SJCRH30 (cell line): ENCODE results near the gene ACTG1. TPM values are rescaled to one million over a fixed set of nuclear protein-coding genes. Genes with fewer than 3 reads are reported as not detected.

Experiments
- DNase-seq, 2 experiments: peaks; one replicate each; pipeline ENCODE4 v3.0.0-alpha.2; 2015 to 2020
- H3K27ac ChIP-seq: fragments of 250-450 bp; sonication (Bioruptor Pico); 2 replicates; pipeline ENCODE4 v1.5.1; 2020; ENCODE audit warnings: mild to moderate bottlenecking, moderate library complexity
- H3K27me3 ChIP-seq: fragments of 250-450 bp; sonication (Bioruptor Pico); 2 replicates; pipeline ENCODE4 v1.5.1; 2020; ENCODE audit warnings: mild to moderate bottlenecking, moderate library complexity
- H3K36me3 ChIP-seq: fragments of 250-450 bp; sonication (Bioruptor Pico); 2 replicates; pipeline ENCODE4 v1.5.1; 2020; ENCODE audit warnings: mild to moderate bottlenecking, moderate library complexity
- H3K4me1 ChIP-seq: fragments of 250-450 bp; sonication (Bioruptor Pico); 2 replicates; pipeline ENCODE4 v1.5.1; 2020; ENCODE audit warnings: mild to moderate bottlenecking, moderate library complexity
- H3K4me3 ChIP-seq: fragments of 250-450 bp; sonication (Bioruptor Pico); 2 replicates; pipeline ENCODE4 v1.5.1; 2020; ENCODE audit warnings: mild to moderate bottlenecking, moderate library complexity
- H3K9me3 ChIP-seq: fragments of 250-450 bp; sonication (Bioruptor Pico); replicated peaks from 2 replicates; pipeline ENCODE4 v1.5.1; 2020; ENCODE audit warnings: mild to moderate bottlenecking, moderate library complexity
- total RNA-seq: library from RNA; depleted of rRNA; stranded (reverse); fragments of >200 nt; shearing (Covaris generic); gene quantifications from 2 replicates; pipeline ENCODE4 v1.2.3, GENCODE V29; 2014

Gene ACTG1
- total RNA-seq, 1 experiment from 2014 or later = 3,121 TPM

GRCh38 chr17:81470270-81470943 lies 42.2 kb downstream of the ACTG1 start:
- H3K36me3 ChIP-seq = no peaks in the 10 kb centered on the region

DNA sequence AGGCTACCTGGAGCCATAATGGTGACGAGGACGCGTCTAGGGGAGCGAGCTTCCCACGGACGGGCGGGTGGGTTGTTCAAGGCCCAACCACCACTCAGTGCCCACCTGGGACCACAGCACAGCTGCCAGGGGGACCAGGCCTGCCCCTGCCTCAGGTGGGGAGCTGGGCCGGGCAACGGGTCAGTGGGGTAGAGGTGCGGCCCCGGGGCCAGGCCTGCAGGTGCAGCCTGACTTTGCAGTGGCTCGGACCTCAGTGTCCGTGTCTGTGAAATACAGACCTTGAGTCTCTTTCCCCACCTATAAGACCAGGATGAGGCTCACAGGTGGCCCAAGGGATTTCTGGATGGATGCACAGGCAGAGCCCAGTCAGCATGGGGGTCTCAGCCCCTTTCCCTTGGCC lies 43.3 kb downstream of the ACTG1 start:
- Histone ChIP-seq H3K36me3 (no peaks in the 10 kb centered on the region), H3K9me3 (no peaks in the 10 kb centered on the region), H3K27me3 (no peaks in the 10 kb centered on the region), H3K4me3 (no peak overlapping the region), H3K4me1 (peaks cover 21% of the 10 kb centered on the region), H3K27ac (no peak overlapping the region)
- DNase-seq = no peak

More at GRCh38 chr17:81470270-81470943, 42.2 kb downstream of the ACTG1 start:
- Histone ChIP-seq H3K9me3 (no peaks in the 10 kb centered on the region), H3K27me3 (no peaks in the 10 kb centered on the region), H3K4me1 (peaks cover 21% of the 10 kb centered on the region), H3K27ac (no peak overlapping the region), H3K4me3 (no peak overlapping the region)
- DNase-seq = no peak

DNA sequence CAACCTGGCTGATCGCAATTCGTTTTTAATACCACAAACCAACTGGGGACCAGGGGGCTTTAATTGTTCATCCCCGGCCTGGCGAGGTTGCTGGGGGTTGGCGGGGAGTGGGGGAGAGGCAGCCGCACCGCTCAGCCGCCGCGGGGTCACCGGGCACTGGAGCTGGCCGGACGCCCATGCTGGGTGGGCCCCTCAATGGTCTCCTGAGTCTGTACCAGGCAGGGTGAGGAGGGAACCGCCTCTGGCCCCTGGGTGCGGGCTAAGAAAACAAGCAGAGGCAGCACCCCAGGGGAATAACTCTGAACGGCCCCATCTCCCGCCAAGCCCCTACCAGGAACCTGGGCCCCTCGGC lies 43.9 kb downstream of the ACTG1 start:
- H3K4me3 ChIP-seq = no peak overlapping the region
- H3K27ac ChIP-seq = no peak overlapping the region
- peaks cover 21% of the 10 kb centered on the region for H3K4me1 ChIP-seq
- no peak for DNase-seq
- no peaks in the 10 kb centered on the region for H3K36me3 ChIP-seq
- no peaks in the 10 kb centered on the region for H3K9me3 ChIP-seq
- H3K27me3 ChIP-seq = no peaks in the 10 kb centered on the region

- H3K27me3 ChIP-seq = no peaks in the 10 kb centered on the region
- DNase-seq = peak in 1 of 2 experiments; percentile 62
- no peak overlapping the region for H3K4me3 ChIP-seq
- H3K36me3 ChIP-seq = no peaks in the 10 kb centered on the region
- H3K4me1 ChIP-seq = peaks cover 21% of the 10 kb centered on the region
- no peaks in the 10 kb centered on the region for H3K9me3 ChIP-seq
- H3K27ac ChIP-seq = no peak overlapping the region
Observed at GRCh38 chr17:81468111-81468769, 44.4 kb downstream of the ACTG1 start.

- H3K9me3 ChIP-seq = no peaks in the 10 kb centered on the region
- no peaks in the 10 kb centered on the region for H3K27me3 ChIP-seq
- no peaks in the 10 kb centered on the region for H3K36me3 ChIP-seq
- no peak overlapping the region for H3K27ac ChIP-seq
- H3K4me1 ChIP-seq = peaks cover 21% of the 10 kb centered on the region
- no peak overlapping the region for H3K4me3 ChIP-seq
- DNase-seq = peak in 1 of 2 experiments; percentile 51
Observed at GRCh38 chr17:81466564-81467472, 45.8 kb downstream of the ACTG1 start.

DNA sequence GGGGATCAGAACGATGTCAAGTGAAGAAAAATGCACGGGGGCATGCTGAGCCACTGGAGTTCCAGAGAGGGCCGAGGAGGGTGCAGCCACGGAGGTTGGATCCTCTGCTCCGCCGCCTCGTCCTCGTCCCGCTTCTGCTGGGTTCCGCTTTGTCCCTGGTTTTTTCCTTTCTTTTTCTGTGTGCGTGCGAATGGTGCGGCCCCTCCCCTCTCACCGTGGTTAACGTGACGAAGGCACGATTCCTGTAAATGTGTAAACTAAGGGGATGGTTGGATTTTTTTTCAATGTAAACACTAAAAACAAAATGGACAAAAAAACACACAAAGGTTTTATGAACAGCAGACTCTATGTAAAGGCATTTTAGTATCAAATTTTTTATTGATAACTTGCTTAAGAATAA lies 46.7 kb downstream of the ACTG1 start:
- H3K4me3 ChIP-seq = no peak overlapping the region
- H3K36me3 ChIP-seq = no peaks in the 10 kb centered on the region
- no peaks in the 10 kb centered on the region for H3K9me3 ChIP-seq
- peaks cover 19% of the 10 kb centered on the region for H3K4me1 ChIP-seq
- H3K27me3 ChIP-seq = no peaks in the 10 kb centered on the region
- DNase-seq = no peak
- H3K27ac ChIP-seq = no peak overlapping the region

GRCh38 chr17:81464586-81464985 lies 48.0 kb downstream of the ACTG1 start:
- Histone ChIP-seq H3K27ac (no peak overlapping the region), H3K9me3 (no peaks in the 10 kb centered on the region), H3K27me3 (no peaks in the 10 kb centered on the region), H3K36me3 (no peaks in the 10 kb centered on the region), H3K4me3 (no peak overlapping the region), H3K4me1 (peaks cover 14% of the 10 kb centered on the region)
- DNase-seq = no peak

DNA sequence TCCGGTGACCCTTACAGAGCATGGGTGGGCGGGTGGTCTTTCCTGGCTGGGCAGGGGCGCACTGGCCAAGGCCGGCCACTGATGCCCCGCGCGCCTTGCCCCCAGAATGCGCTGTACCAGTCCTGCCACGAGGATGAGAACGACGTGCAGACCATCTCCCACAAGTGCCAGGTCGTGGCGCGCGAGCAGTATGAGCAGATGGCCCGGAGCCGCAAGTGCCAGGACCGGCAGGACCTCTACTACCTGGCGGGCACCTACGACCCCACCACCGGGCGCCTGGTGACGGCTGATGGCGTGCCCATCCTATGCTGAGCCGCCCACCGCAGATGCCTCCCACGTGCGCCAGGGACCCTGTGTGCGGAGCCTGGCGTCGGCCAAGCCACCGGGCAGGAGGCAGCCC lies 49.1 kb downstream of the ACTG1 start:
- H3K27me3 ChIP-seq = no peaks in the 10 kb centered on the region
- no peaks in the 10 kb centered on the region for H3K9me3 ChIP-seq
- H3K4me1 ChIP-seq = peaks cover 14% of the 10 kb centered on the region
- H3K27ac ChIP-seq = no peak overlapping the region
- H3K4me3 ChIP-seq = no peak overlapping the region
- H3K36me3 ChIP-seq = no peaks in the 10 kb centered on the region
- DNase-seq = no peak

DNA sequence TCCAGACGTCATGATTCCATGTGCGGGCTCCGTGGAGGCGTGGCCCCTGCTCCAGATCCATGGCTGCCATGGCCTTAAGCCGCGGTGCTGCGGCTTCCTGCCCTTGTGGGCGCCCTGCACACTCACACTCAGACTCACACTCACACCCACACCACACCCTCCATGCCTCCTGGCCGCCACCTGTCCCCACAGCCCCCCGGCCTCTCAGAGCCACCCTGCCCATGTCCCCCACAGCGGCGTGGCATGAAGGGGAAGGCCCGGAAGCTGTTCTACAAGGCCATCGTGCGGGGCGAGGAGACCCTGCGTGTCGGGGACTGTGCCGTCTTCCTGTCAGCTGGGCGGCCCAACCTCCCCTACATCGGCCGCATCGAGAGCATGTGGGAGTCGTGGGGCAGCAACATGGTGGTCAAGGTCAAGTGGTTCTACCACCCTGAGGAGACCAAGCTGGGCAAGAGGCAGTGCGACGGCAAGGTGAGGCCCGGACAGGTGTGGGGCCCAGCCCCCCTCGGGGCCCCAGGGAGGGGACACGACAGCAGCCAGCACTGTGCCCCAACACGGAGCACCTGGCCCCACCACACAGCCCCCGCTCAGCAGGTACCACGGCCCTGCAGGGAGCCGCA lies 50.0 kb downstream of the ACTG1 start:
- no peak for DNase-seq
- H3K9me3 ChIP-seq = no peaks in the 10 kb centered on the region
- no peaks in the 10 kb centered on the region for H3K36me3 ChIP-seq
- H3K4me3 ChIP-seq = no peak overlapping the region
- H3K27me3 ChIP-seq = no peaks in the 10 kb centered on the region
- no peak overlapping the region for H3K27ac ChIP-seq
- peaks cover 6% of the 10 kb centered on the region for H3K4me1 ChIP-seq

GRCh38 chr17:81461607-81462500 lies 50.7 kb downstream of the ACTG1 start:
- H3K4me3 ChIP-seq = no peak overlapping the region
- H3K4me1 ChIP-seq = peaks cover 7% of the 10 kb centered on the region
- DNase-seq = no peak
- H3K36me3 ChIP-seq = no peaks in the 10 kb centered on the region
- H3K9me3 ChIP-seq = no peaks in the 10 kb centered on the region
- H3K27me3 ChIP-seq = no peaks in the 10 kb centered on the region
- no peak overlapping the region for H3K27ac ChIP-seq

GRCh38 chr17:81460856-81461460 lies 51.6 kb downstream of the ACTG1 start:
- H3K27me3 ChIP-seq = no peaks in the 10 kb centered on the region
- DNase-seq = no peak
- no peak overlapping the region for H3K27ac ChIP-seq
- no peaks in the 10 kb centered on the region for H3K36me3 ChIP-seq
- H3K4me1 ChIP-seq = peaks cover 14% of the 10 kb centered on the region
- no peak overlapping the region for H3K4me3 ChIP-seq
- H3K9me3 ChIP-seq = no peaks in the 10 kb centered on the region
